ENCODE measurements around the gene SOX18. TPM values are rescaled to one million over a fixed set of nuclear protein-coding genes. Genes with fewer than 3 reads are reported as not detected.
A peak's percentile ranks its signal among the peaks of the same experiment; 100 is the strongest.

Gene SOX18
- total RNA-seq, 1 experiment from 2014 or later = not detected

- DNase-seq (ENCODE audit: low spot score) = no peak
These were observed 31.6 kb upstream of the SOX18 start for GRCh38 chr20:64080813-64081623.

- no peak for DNase-seq (ENCODE audit: low spot score)
These were observed 30.8 kb upstream of the SOX18 start, which contains the start of gene OPRL1 for GRCh38 chr20:64080013-64080812. TSS of gene OPRL1 (plus strand) at chr20:64080082. CDS start at chr20:64092721, 12,639 bp downstream.

GRCh38 chr20:64079273-64080012 lies 30.0 kb upstream of the SOX18 start, which contains the start of gene RGS19:
TSS of gene RGS19 (minus strand) at chr20:64079518. CDS start at chr20:64076886, 2,632 bp downstream.
- peak; percentile 80 for DNase-seq (ENCODE audit: low spot score)

GRCh38 chr20:64078934-64079272 lies 29.5 kb upstream of the SOX18 start:
- DNase-seq (ENCODE audit: low spot score) = no peak

GRCh38 chr20:64077876-64078551 lies 28.6 kb upstream of the SOX18 start:
- no peak for DNase-seq (ENCODE audit: low spot score)

- DNase-seq (ENCODE audit: low spot score) = no peak
These were observed 28.1 kb upstream of the SOX18 start for GRCh38 chr20:64077541-64077875.

- no peak for DNase-seq (ENCODE audit: low spot score)
These were observed 27.7 kb upstream of the SOX18 start for GRCh38 chr20:64077094-64077493.

- no peak for DNase-seq (ENCODE audit: low spot score)
These were observed 26.9 kb upstream of the SOX18 start for GRCh38 chr20:64076061-64076997.

- no peak for DNase-seq (ENCODE audit: low spot score)
These were observed 26.1 kb upstream of the SOX18 start for GRCh38 chr20:64075556-64075955.

- no peak for DNase-seq (ENCODE audit: low spot score)
These were observed 25.5 kb upstream of the SOX18 start for GRCh38 chr20:64074963-64075362.

- DNase-seq (ENCODE audit: low spot score) = no peak
These were observed 24.8 kb upstream of the SOX18 start for GRCh38 chr20:64074184-64074789.

GRCh38 chr20:64073476-64074183 lies 24.2 kb upstream of the SOX18 start:
- DNase-seq (ENCODE audit: low spot score) = no peak

GRCh38 chr20:64072498-64073063 lies 23.1 kb upstream of the SOX18 start:
- DNase-seq (ENCODE audit: low spot score) = no peak

- no peak for DNase-seq (ENCODE audit: low spot score)
These were observed 22.2 kb upstream of the SOX18 start for GRCh38 chr20:64071341-64072332.

GRCh38 chr20:64070244-64070993 lies 21.0 kb upstream of the SOX18 start:
- DNase-seq (ENCODE audit: low spot score) = no peak

- peak; percentile 69 for DNase-seq (ENCODE audit: low spot score)
These were observed 20.3 kb upstream of the SOX18 start for GRCh38 chr20:64069614-64070243.

Data from HT-29 (cell line).